HEK293 (cell line): ENCODE measurements around the gene BTBD9.

Experiments used
- HOXA7 ChIP-seq: sonication (generic); formaldehyde crosslinking; IDR thresholded peaks from 2 replicates; pipeline ENCODE4 v1.8.1; 2022; ENCODE audit warnings: missing genetic modification reagents, borderline replicate concordance
- ZBTB44 ChIP-seq: fragments of 450-650 bp; IDR thresholded peaks from 2 replicates; pipeline ENCODE4 v1.5.1; 2018; ENCODE audit warnings: missing biosample characterization, mild to moderate bottlenecking, missing genetic modification characterization
- ZNF211 ChIP-seq: fragments of 450-650 bp; formaldehyde crosslinking; IDR thresholded peaks from 2 replicates; pipeline ENCODE4 v1.5.1; 2016; ENCODE audit warnings: low read depth, missing biosample characterization, missing genetic modification characterization
- TF ChIP-seq, protein P1 (sequence below): fragments of 450-650 bp; formaldehyde crosslinking; IDR thresholded peaks from 2 replicates; pipeline ENCODE4 v1.5.1; 2016; ENCODE audit warnings: missing biosample characterization, missing genetic modification characterization
- TF ChIP-seq, protein P2 (sequence below): fragments of 450-650 bp; formaldehyde crosslinking; IDR thresholded peaks from 2 replicates; pipeline ENCODE4; 2016; ENCODE audit warnings: missing biosample characterization, missing genetic modification characterization

DNA sequence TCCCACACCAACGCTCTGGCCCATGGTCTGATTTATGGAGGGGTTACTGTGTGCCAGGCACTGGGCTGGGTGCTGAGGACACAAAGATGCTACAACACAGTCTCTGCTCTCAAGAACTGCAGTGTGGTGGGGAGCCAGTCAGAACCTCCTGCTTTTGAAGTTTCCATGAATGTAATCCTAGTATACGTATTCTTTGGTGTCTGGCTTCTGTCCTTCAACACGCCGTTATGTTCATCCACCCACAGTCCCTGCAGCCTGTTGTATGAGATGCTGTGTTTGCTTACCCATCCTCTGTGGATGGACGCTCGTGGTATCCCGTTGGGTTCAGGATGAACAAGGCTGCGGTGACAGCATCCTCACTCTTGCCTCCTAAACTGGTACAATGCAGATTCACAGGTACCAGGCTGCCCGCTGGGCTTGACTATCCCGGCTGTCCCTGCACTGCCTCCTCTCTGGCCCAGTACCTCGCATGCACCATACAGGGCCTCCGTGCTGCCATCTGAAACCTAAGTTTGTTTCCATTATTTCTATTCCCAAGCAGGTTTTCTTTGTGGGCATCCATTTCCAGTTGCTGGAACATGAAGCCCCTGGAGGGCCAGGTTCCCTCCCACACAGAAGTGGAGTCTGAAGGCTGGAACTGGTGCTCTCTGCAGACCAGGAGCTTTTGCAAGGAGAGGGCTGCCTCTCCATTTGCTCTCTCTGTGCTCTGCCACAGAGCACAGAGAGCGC is 455.7 kb downstream of the BTBD9 start:
- TF ChIP-seq, protein P1, sequence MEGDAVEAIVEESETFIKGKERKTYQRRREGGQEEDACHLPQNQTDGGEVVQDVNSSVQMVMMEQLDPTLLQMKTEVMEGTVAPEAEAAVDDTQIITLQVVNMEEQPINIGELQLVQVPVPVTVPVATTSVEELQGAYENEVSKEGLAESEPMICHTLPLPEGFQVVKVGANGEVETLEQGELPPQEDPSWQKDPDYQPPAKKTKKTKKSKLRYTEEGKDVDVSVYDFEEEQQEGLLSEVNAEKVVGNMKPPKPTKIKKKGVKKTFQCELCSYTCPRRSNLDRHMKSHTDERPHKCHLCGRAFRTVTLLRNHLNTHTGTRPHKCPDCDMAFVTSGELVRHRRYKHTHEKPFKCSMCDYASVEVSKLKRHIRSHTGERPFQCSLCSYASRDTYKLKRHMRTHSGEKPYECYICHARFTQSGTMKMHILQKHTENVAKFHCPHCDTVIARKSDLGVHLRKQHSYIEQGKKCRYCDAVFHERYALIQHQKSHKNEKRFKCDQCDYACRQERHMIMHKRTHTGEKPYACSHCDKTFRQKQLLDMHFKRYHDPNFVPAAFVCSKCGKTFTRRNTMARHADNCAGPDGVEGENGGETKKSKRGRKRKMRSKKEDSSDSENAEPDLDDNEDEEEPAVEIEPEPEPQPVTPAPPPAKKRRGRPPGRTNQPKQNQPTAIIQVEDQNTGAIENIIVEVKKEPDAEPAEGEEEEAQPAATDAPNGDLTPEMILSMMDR: no peak
- no peak for TF ChIP-seq HOXA7
- no peak for TF ChIP-seq ZBTB44 (tag by site-specific recombination)
- no peak for TF ChIP-seq ZNF211
- TF ChIP-seq, protein P2, sequence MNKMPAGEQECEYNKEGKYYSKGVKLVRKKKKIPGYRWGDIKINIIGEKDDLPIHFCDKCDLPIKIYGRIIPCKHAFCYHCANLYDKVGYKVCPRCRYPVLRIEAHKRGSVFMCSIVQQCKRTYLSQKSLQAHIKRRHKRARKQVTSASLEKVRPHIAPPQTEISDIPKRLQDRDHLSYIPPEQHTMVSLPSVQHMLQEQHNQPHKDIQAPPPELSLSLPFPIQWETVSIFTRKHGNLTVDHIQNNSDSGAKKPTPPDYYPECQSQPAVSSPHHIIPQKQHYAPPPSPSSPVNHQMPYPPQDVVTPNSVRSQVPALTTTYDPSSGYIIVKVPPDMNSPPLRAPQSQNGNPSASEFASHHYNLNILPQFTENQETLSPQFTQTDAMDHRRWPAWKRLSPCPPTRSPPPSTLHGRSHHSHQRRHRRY: no peak
